Ishikawa (cell line): ENCODE measurements around the gene GIPC1.

ENCODE experiments used
- EGR1 ChIP-seq: IDR thresholded peaks from 2 replicates; pipeline ENCODE4 v1.6.1; 2012
- NFIC ChIP-seq: IDR thresholded peaks from 2 replicates; pipeline ENCODE4 v1.6.1; 2012
- RAD21 ChIP-seq: IDR thresholded peaks from 2 replicates; pipeline ENCODE4 v1.6.1; 2012; ENCODE audit warnings: low read depth
- TAF1 ChIP-seq: IDR thresholded peaks from 2 replicates; pipeline ENCODE4 v1.6.1; 2012; ENCODE audit warnings: low read depth, mild to moderate bottlenecking
- TCF12 ChIP-seq: IDR thresholded peaks from 2 replicates; pipeline ENCODE4 v1.6.1; 2012; ENCODE audit warnings: low read depth
- TEAD4 ChIP-seq: IDR thresholded peaks from 2 replicates; pipeline ENCODE4 v1.6.1; 2012
- ZBTB7A ChIP-seq: IDR thresholded peaks from 2 replicates; pipeline ENCODE4 v1.6.1; 2012; ENCODE audit warnings: low read depth
- TF ChIP-seq, protein P1 (sequence below): IDR thresholded peaks from 2 replicates; pipeline ENCODE4 v1.6.1; 2012

DNA sequence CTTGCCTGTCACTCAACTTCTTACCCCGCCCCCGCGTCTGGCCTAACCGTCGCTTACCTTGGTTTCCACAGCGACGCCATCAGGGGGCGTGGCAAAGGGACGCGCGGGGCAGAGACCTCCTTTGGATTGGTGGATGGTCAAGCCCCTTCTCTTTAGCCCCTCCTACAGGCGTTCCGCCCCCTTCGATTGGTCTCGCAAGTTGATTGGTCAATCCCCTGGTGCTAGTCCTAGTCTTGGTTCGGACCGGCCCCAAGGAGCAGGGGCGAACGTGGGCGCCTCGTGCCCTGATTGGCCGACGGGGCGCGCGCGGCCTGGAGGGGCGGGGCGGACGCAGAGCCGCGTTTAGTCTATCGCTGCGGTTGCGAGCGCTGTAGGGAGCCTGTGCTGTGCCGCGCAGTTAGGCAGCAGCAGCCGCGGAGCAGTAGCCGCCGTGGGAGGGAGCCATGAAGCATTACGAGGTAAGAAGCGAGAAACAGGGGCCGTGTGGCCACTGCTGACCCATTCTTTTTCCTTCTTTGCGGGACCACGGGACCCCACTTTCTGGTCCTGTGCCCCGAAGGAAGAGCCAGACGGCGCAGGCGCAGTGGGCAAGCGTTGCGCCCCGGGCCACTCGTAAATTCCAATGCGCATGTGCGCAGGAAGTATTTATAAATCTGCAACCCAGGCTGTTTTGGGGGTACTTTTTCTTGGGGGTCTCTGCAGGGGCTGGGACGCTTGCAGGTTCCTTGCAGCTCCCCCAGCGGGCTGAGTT, 33.5 kb upstream of the GIPC1 start, which contains the start of gene TECR:
- TF ChIP-seq RAD21, result no peak
- TF ChIP-seq, protein P1, sequence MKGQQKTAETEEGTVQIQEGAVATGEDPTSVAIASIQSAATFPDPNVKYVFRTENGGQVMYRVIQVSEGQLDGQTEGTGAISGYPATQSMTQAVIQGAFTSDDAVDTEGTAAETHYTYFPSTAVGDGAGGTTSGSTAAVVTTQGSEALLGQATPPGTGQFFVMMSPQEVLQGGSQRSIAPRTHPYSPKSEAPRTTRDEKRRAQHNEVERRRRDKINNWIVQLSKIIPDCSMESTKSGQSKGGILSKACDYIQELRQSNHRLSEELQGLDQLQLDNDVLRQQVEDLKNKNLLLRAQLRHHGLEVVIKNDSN, result peak; percentile 26; the same call in 1 of the 2 replicates
- peak; percentile 85 for TF ChIP-seq EGR1
- peak; percentile 90 for TF ChIP-seq TAF1
- TF ChIP-seq ZBTB7A, result 0 out of 2 replicates have a peak, but pooled peaks have one; percentile 54
- TF ChIP-seq TCF12, result no peak
- no peak for TF ChIP-seq NFIC
- TF ChIP-seq TEAD4, result no peak
